WTC11 (cell line): Measurements from ENCODE around the gene PRKCB.

Experiments used
- ATF3 ChIP-seq: sonication (generic); formaldehyde crosslinking; conservative IDR thresholded peaks from 2 replicates; pipeline ENCODE4 v1.8.1; 2022; ENCODE audit warnings: mild to moderate bottlenecking, missing genetic modification reagents
- CTCF ChIP-seq: fragments of 200-600 bp; IDR thresholded peaks from 2 replicates; pipeline ENCODE4 v1.8.0; 2022; ENCODE audit warnings: antibody characterized with exemption
- NR1H2 ChIP-seq: sonication (generic); formaldehyde crosslinking; IDR thresholded peaks from 2 replicates; pipeline ENCODE4 v1.9.0; 2021; ENCODE audit warnings: mild to moderate bottlenecking, moderate library complexity, missing genetic modification reagents
- RELA ChIP-seq: sonication (generic); formaldehyde crosslinking; IDR thresholded peaks from 2 replicates; pipeline ENCODE4 v1.8.1; 2022; ENCODE audit warnings: missing genetic modification reagents, mild to moderate bottlenecking, borderline replicate concordance
- SP1 ChIP-seq: sonication (generic); formaldehyde crosslinking; conservative IDR thresholded peaks from 2 replicates; pipeline ENCODE4 v1.8.1; 2022; ENCODE audit warnings: missing genetic modification reagents
- ZNF512 ChIP-seq: sonication (generic); formaldehyde crosslinking; IDR thresholded peaks from 2 replicates; pipeline ENCODE4 v1.8.1; 2022; ENCODE audit warnings: missing genetic modification reagents, borderline replicate concordance

GRCh38 chr16:23994615-23995014 lies 158.8 kb downstream of the PRKCB start:
- TF ChIP-seq ATF3 (CRISPR knock-in tag) (no peak), CTCF (no peak), ZNF512 (CRISPR knock-in tag) (no peak), RELA (CRISPR knock-in tag) (no peak), NR1H2 (CRISPR knock-in tag) (no peak), SP1 (CRISPR knock-in tag) (no peak)
